GM06990 (cell line): ENCODE results near the gene CDX2.

Experiments
- DNase-seq: peaks from one replicate; pipeline ENCODE4 v3.0.0-alpha.2; 2011; ENCODE audit not compliant: insufficient read length; ENCODE audit errors: extremely low read depth
- H3K27me3 ChIP-seq: replicated peaks from 2 replicates; pipeline ENCODE4 v1.6.0; 2011; ENCODE audit warnings: low read length; ENCODE audit not compliant: control insufficient read depth, insufficient read depth
- H3K36me3 ChIP-seq: 2 replicates; pipeline ENCODE4 v1.5.1; 2011; ENCODE audit warnings: low read length; ENCODE audit not compliant: control insufficient read depth, insufficient read depth
- H3K4me3 ChIP-seq: replicated peaks from 2 replicates; pipeline ENCODE4 v1.5.1; 2011; ENCODE audit warnings: low read depth, mild to moderate bottlenecking, control low read depth, low read length
- TF ChIP-seq, protein P1 (sequence below): IDR thresholded peaks from 2 replicates; pipeline ENCODE4 v1.5.1; 2011; ENCODE audit warnings: low read length, control low read depth, mild to moderate bottlenecking, inconsistent platforms; ENCODE audit not compliant: insufficient read depth, poor library complexity, severe bottlenecking

The CDX2 gene

DNA sequence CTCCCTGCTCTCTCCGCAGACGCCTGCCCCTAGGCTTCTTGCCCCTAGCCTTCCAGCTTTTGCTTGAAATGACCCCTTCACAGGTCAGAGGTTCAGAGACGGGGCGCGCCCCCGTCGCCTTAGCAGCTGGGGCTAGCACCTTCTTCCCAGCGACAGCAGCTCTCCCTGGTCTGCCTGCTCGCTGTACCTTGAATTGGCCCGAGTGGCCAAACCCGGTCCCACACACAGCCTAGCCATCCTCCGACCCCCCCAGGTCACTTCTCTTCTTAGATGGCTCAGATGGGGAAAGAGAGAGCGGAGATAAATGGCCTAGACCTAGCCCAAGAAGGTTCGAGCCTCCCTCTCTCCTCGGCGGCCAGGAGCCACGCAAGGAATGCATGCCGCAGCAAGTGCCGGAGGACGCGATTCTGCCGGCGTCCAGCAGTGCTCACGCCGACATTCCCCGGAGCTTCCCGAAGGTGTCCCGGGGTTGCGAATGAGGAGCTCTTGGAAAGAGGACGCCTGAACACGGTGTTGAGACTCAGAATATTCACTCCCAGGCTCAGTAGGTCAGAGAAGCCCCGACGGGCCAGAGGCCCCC, 1.3 kb downstream of the CDX2 start:
- Histone ChIP-seq H3K36me3 (no peaks in the 10 kb centered on the region), H3K4me3 (no peak overlapping the region), H3K27me3 (peaks cover 2% of the 10 kb centered on the region; the same call in 1 of the 2 replicates)
- TF ChIP-seq, protein P1, sequence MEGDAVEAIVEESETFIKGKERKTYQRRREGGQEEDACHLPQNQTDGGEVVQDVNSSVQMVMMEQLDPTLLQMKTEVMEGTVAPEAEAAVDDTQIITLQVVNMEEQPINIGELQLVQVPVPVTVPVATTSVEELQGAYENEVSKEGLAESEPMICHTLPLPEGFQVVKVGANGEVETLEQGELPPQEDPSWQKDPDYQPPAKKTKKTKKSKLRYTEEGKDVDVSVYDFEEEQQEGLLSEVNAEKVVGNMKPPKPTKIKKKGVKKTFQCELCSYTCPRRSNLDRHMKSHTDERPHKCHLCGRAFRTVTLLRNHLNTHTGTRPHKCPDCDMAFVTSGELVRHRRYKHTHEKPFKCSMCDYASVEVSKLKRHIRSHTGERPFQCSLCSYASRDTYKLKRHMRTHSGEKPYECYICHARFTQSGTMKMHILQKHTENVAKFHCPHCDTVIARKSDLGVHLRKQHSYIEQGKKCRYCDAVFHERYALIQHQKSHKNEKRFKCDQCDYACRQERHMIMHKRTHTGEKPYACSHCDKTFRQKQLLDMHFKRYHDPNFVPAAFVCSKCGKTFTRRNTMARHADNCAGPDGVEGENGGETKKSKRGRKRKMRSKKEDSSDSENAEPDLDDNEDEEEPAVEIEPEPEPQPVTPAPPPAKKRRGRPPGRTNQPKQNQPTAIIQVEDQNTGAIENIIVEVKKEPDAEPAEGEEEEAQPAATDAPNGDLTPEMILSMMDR = no peak
- no peak for DNase-seq

DNA sequence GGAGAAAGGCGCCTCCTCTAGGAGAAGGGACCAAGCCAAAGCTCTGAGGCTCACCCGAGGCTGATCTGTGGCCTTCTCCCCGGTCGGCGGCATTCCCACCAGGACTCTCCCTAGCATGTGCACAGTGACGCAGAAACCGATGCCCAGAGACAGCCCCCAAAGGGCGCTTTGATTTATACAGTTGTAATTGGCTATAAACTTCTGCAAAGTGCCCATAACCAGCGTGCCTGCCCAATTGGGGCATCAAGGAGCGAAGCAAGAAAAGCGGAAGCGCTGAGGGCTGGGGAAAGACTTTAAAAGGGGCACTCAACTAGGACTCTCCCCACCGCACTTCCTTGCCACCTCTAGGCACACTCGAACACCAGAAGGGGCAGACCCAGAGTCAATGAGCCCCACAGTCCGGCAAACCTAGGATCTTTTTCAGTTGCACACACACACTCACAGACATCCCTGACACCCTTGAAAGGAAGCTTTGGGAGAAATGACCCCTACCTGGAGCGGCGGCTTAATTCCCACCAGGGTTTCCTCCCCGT, 1.8 kb downstream of the CDX2 start:
- DNase-seq = no peak
- Histone ChIP-seq H3K4me3 (no peak overlapping the region), H3K27me3 (peaks cover 2% of the 10 kb centered on the region; the same call in 1 of the 2 replicates), H3K36me3 (no peaks in the 10 kb centered on the region)
- TF ChIP-seq, protein P1 = no peak

DNA sequence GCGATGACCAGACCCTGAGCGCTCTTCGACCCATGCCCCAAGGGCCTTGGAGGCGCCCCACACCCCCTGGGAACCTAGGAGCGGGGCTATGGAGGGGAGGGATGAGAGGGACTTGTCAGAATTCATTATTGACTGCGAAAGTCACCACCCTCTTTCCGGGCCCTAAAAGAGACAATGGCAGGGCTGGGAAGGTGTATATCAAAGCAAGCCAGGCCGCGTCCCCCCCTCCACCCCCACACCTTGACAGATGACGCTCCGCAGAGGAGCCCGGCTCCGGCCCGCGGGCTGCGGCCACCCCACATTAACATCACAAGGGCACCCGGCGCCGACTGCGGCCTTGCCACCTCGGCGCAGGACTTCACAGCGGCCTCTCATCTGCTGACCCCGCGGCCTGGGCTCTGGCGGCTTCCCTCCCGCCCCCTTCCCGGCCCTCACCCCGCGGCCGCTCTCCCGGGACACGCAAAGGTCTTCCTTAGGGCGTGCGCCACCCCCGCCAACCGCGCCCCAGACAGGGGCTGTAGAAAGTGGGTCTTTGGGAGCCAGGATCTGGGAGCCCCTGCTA, 2.4 kb downstream of the CDX2 start:
- Histone ChIP-seq H3K36me3 (no peaks in the 10 kb centered on the region), H3K4me3 (no peak overlapping the region), H3K27me3 (peaks cover 2% of the 10 kb centered on the region; the same call in 1 of the 2 replicates)
- no peak for DNase-seq
- TF ChIP-seq, protein P1 = no peak

DNA sequence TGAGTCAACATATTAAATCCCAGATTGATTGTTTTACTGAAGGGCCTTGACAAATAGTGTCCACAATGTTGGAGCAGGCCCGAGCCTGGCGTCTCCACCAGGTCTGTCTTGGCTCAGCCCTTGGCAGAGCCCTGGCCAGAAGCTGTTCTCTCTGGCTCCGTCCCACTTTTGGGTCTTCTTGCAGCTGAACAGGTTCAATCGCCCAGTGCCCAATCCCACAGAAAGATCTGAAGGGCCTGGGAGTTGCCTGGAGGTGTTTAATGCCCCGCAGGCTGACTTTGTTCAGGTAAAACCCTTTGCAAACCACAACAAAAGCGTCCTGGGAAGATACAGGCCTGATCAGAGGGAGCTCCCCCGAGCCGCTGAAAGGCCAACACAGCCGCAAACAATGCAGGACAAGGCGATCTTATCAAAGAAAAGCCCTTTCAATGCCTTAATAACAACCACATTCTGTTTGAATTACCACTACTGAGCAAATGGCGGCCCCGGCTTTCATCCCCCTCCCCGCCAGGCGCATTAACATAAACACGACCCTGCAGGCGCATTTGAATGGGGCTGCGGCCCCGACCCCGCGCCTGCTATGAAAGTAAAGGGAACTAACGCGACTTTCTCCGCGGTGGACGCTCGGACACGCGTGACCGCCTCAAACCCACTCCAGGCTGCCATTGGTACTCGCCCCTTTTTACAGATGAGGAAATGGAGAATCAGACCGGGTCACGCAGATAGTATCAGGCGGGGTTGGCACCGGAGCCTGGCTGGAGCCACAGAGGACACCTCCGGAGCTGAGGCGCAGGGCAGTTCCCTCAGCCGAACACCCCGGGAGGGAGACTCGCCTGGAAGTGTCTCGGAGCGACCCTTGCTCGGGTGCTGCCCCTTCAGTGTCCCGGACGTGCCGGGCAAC, 3.1 kb downstream of the CDX2 start:
- H3K36me3 ChIP-seq = no peaks in the 10 kb centered on the region
- TF ChIP-seq, protein P1 = no peak
- no peak overlapping the region for H3K4me3 ChIP-seq
- H3K27me3 ChIP-seq = peaks cover 2% of the 10 kb centered on the region; the same call in 1 of the 2 replicates
- no peak for DNase-seq

DNA sequence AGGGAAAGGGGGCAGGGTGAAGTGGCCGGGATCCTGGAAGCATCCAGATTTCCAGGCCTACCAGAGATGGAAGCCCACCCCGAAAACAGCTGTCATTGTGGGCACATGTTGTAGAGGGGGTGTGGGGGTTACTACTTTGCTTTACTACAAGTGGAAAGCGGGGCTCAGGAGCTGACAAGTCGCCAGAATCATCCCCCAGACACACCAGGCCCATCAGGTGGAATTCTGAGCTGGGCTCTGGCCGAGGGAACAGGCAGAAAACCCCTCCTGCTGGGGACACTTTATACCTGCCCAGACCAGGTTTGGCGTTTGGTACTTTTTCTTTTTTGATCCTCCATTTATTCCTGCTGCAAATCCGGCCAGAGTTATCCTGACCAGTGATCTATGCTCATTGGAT, 3.8 kb downstream of the CDX2 start:
- no peaks in the 10 kb centered on the region for H3K36me3 ChIP-seq
- no peak for DNase-seq
- H3K27me3 ChIP-seq = peaks cover 2% of the 10 kb centered on the region; the same call in 1 of the 2 replicates
- TF ChIP-seq, protein P1 = no peak
- H3K4me3 ChIP-seq = no peak overlapping the region
